GM12864 (cell line): ENCODE results near the gene CMC1.

Source experiments
- DNase-seq: peaks from one replicate; pipeline ENCODE4 v3.0.0-alpha.2; 2011; ENCODE audit warnings: low read depth
- H3K4me3 ChIP-seq: 2 replicates; pipeline ENCODE4 v1.5.1; 2011; ENCODE audit warnings: mild to moderate bottlenecking, low read depth, low read length, control low read depth
- TF ChIP-seq, protein P1 (sequence below): IDR thresholded peaks from 2 replicates; pipeline ENCODE4 v1.5.1; 2011; ENCODE audit warnings: low read depth, mild to moderate bottlenecking, moderate library complexity, low read length, control low read depth, inconsistent platforms; ENCODE audit errors: missing control alignments

Gene CMC1

DNA sequence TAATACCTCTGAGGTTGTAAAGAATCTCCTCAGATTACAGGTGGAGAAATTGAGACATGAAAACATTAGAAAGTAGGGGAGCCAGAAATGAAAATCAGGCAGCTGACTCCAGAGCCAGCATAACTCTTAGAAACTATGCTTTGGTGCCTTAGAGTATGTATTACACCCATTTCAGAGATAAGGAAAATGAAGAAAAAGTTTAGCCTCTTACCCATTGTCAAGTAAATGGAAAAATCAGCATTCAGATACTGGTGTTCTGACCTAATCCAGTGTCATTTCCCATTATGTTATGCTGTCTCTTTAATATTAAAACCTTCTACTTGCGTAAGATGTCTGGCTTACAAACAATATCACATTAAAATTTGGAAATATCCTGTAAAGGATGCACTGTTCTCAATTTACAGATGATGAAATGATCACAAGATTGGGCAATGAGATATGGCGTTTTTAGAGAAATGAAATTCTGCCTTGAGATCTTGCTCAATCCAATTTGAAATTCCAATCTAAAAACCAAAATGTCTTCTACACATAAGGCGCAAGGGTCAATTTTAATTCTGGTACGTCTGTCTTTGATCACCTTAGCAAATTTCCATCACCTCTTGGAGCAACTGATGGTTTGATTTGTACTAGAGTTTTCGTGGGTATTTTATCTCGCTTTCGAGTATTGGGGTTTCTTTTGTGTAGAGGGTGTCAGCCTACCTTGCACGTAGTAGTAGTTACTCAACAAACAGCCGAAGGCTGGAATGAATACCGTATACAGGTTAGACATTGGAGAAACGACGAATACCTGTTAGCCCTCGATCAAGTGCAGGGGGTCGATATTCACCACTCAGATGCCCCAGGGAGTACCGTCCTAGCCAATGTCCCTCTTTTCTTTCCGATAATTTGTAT is 106.2 kb downstream of the CMC1 start:
- peak overlapping the region; percentile 72 for H3K4me3 ChIP-seq
- no peak for DNase-seq
- TF ChIP-seq, protein P1, sequence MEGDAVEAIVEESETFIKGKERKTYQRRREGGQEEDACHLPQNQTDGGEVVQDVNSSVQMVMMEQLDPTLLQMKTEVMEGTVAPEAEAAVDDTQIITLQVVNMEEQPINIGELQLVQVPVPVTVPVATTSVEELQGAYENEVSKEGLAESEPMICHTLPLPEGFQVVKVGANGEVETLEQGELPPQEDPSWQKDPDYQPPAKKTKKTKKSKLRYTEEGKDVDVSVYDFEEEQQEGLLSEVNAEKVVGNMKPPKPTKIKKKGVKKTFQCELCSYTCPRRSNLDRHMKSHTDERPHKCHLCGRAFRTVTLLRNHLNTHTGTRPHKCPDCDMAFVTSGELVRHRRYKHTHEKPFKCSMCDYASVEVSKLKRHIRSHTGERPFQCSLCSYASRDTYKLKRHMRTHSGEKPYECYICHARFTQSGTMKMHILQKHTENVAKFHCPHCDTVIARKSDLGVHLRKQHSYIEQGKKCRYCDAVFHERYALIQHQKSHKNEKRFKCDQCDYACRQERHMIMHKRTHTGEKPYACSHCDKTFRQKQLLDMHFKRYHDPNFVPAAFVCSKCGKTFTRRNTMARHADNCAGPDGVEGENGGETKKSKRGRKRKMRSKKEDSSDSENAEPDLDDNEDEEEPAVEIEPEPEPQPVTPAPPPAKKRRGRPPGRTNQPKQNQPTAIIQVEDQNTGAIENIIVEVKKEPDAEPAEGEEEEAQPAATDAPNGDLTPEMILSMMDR = no peak

DNA sequence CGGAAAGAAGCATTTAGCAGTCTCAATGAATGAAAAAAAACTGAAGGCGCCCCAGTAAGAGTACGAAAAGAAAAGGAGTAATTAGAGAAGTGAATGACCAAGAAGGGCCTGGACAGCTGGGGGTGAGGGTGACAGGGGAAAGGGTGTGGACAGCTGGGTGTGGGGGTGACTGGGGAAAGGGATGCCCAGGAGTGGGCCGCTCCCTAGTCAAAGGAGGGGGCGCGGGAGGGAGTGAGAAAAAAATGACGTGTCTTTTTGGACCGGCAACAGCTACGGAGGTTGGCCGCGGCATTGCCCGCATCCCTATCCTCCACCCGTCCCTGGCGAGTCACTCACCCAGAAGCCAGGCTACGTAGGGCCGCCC is 106.8 kb downstream of the CMC1 start:
- peak overlapping the region; percentile 72 for H3K4me3 ChIP-seq
- DNase-seq = no peak
- TF ChIP-seq, protein P1 = no peak

DNA sequence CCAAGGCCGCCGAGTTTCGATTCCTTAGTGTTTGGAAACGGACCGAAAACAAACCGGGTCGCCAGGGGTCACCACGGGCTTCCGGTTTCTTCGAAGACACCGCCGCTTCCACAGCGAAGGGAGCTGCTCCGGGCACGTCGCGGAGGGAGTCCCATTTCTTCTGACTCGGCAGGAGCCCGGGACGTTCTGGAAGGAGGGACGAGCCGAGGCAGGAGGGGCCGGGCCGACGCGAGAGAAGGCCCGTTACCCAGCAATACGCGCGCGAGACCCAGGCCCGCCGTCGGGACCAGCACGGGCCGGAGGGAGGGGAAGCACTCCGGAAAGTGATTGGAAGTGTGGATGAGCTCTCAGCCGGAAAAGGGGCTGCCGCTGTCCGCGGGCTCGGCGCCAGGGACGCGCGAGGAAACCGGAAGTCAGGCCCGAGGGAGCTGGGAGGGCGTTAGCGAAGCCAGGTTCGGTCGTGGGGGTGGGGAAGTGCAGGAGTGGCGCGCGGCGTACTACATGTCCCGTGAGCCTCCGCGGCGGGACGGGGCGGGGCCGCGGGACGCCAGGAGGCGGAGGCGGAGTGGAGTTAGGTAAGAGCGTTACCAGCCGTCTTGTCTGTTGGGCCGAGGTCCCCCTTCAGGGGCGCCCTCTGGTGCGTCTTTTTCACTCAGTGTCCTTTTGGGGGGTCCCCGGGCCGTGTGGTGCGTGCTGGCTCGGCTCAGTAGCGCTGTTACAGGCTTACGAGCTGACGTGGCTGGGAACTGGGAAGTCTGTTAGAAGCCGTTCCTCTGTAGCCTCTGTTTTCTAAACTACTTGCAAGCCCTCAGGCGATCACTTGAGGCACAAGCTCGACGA is 107.4 kb downstream of the CMC1 start, which contains the start of the genes AZI2 and ZCWPW2:
TSS of gene AZI2 (minus strand) at position 196 of the 840 bp plus-strand sequence. CDS start 8,207 bp downstream, outside the sequence.
TSS of gene ZCWPW2 (plus strand) at position 93 of the 840 bp plus-strand sequence. CDS start 64,348 bp downstream, outside the sequence.
- TF ChIP-seq, protein P1 = peak; percentile 28
- peak within 1 kb of the TSS; percentile 72 for H3K4me3 ChIP-seq

DNA sequence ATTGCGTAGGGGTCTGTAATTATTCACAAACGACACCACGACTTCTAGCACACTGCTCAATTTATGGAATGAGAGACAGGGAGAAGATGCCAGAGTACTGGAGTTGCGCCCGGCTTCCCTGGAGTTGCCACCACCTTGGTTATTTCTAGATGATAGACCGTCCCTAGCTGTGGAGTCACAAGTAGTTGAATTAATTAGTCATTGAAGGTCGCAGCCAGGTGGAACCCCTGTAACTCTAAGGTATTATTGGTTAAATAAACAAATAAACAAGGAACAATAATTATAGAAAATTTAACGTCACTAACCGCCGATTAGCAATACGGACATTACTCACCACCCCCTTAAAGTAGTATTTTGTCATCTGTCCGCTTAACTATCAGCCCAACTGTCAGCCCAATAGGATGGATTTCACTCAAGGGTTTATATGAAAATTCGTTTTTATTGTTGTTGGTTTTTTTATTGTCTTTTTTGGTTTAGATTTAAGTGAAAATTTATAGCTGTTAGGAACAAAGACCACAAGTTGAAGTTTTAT is 108.1 kb downstream of the CMC1 start:
- H3K4me3 ChIP-seq = peak overlapping the region; percentile 72
- DNase-seq = no peak
- TF ChIP-seq, protein P1 = no peak

More for the DNA sequence above, 107.4 kb downstream of the CMC1 start, which contains the start of the genes AZI2 and ZCWPW2:
- DNase-seq = peak; percentile 79
